Measurements from ENCODE around the gene PRSS33. TPM values are rescaled to one million over a fixed set of nuclear protein-coding genes. Genes with fewer than 3 reads are reported as not detected.

Gene PRSS33
- total and polyA plus RNA-seq, 9 of the 15 experiments (the other 6 are each of a cell fraction or from before 2014, with no cell fraction given) = not detected

DNA sequence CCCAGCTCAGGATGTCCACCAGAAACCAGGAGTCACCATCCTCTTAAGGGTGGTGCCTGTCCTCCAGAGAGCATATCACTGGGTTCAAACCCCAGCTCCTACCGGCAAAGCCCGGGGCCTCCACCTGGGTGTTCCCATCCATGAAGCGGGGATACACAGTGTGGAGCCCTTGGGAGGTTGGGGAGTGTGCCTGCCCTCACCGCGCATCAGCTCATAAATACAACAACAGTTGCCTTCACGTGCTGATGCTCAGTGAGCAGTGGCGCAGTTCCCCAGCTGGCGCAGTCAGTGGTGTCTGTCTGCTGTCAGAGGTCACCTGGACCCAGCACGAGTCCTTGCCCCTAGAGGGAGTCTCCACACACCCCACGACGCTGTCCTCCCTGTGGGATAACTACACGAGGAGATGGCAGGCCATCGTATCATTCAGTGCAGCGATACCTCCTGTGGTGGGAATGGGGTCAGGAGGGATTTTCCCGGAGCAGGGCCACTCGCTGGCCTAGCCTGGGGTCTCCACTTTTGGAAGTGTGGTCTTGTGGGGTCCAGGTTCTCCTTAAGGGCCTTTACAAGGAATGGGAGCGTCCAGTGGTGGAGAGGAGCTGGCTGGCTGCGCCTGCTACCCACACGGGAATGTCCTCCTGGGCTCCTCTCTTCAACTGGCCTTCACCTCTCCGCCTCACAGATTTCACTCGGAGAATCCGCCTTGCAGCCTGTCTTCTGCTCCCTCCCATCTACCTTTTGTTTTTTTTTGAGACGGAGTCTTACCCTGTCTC, 8.0 kb downstream of the PRSS33 start (continued):
- TF ChIP-seq, protein P1, sequence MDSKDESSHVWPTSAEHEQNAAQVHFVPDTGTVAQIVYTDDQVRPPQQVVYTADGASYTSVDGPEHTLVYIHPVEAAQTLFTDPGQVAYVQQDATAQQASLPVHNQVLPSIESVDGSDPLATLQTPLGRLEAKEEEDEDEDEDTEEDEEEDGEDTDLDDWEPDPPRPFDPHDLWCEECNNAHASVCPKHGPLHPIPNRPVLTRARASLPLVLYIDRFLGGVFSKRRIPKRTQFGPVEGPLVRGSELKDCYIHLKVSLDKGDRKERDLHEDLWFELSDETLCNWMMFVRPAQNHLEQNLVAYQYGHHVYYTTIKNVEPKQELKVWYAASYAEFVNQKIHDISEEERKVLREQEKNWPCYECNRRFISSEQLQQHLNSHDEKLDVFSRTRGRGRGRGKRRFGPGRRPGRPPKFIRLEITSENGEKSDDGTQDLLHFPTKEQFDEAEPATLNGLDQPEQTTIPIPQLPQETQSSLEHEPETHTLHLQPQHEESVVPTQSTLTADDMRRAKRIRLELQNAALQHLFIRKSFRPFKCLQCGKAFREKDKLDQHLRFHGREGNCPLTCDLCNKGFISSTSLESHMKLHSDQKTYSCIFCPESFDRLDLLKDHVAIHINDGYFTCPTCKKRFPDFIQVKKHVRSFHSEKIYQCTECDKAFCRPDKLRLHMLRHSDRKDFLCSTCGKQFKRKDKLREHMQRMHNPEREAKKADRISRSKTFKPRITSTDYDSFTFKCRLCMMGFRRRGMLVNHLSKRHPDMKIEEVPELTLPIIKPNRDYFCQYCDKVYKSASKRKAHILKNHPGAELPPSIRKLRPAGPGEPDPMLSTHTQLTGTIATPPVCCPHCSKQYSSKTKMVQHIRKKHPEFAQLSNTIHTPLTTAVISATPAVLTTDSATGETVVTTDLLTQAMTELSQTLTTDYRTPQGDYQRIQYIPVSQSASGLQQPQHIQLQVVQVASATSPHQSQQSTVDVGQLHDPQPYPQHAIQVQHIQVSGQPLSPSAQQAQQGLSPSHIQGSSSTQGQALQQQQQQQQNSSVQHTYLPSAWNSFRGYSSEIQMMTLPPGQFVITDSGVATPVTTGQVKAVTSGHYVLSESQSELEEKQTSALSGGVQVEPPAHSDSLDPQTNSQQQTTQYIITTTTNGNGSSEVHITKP (IDR thresholded peaks at IDR 0.05; ENCODE audit: partially characterized antibody) = no peak
- TF ChIP-seq TEAD2 (tag; IDR thresholded peaks at IDR 0.05) (no peak), CHD4 (IDR thresholded peaks at IDR 0.05; ENCODE audit: insufficient read depth, insufficient replicate concordance, low read depth, low read length, poor library complexity, severe bottlenecking) (no peak), NFRKB (IDR thresholded peaks at IDR 0.05; ENCODE audit: low read depth) (no peak)
- TF ChIP-seq, protein P2, sequence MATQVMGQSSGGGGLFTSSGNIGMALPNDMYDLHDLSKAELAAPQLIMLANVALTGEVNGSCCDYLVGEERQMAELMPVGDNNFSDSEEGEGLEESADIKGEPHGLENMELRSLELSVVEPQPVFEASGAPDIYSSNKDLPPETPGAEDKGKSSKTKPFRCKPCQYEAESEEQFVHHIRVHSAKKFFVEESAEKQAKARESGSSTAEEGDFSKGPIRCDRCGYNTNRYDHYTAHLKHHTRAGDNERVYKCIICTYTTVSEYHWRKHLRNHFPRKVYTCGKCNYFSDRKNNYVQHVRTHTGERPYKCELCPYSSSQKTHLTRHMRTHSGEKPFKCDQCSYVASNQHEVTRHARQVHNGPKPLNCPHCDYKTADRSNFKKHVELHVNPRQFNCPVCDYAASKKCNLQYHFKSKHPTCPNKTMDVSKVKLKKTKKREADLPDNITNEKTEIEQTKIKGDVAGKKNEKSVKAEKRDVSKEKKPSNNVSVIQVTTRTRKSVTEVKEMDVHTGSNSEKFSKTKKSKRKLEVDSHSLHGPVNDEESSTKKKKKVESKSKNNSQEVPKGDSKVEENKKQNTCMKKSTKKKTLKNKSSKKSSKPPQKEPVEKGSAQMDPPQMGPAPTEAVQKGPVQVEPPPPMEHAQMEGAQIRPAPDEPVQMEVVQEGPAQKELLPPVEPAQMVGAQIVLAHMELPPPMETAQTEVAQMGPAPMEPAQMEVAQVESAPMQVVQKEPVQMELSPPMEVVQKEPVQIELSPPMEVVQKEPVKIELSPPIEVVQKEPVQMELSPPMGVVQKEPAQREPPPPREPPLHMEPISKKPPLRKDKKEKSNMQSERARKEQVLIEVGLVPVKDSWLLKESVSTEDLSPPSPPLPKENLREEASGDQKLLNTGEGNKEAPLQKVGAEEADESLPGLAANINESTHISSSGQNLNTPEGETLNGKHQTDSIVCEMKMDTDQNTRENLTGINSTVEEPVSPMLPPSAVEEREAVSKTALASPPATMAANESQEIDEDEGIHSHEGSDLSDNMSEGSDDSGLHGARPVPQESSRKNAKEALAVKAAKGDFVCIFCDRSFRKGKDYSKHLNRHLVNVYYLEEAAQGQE (IDR thresholded peaks at IDR 0.05; ENCODE audit: borderline replicate concordance) = no peak
- TF ChIP-seq, protein P2 (CRISPR knock-in tag; IDR thresholded peaks at IDR 0.05; ENCODE audit: low read depth) = no peak
- TF ChIP-seq, protein P3, sequence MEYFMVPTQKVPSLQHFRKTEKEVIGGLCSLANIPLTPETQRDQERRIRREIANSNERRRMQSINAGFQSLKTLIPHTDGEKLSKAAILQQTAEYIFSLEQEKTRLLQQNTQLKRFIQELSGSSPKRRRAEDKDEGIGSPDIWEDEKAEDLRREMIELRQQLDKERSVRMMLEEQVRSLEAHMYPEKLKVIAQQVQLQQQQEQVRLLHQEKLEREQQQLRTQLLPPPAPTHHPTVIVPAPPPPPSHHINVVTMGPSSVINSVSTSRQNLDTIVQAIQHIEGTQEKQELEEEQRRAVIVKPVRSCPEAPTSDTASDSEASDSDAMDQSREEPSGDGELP (CRISPR knock-in tag; IDR thresholded peaks at IDR 0.05; ENCODE audit: borderline replicate concordance) = peak; percentile 37; the same call in 1 of the 2 replicates

Measured in K562 (cell line).